Measurements from ENCODE around the gene SDK1.

The SDK1 gene

GRCh38 chr7:3459111-3459510 lies 158.1 kb downstream of the SDK1 start:
- DNase-seq (ENCODE audit: low spot score): no peak

- DNase-seq (ENCODE audit: low spot score): peak; percentile 69
These were observed 160.9 kb downstream of the SDK1 start for GRCh38 chr7:3461923-3462322.

- no peak for DNase-seq (ENCODE audit: low spot score)
These were observed 162.6 kb downstream of the SDK1 start for GRCh38 chr7:3463696-3464095.

- DNase-seq (ENCODE audit: low spot score): no peak
These were observed 164.0 kb downstream of the SDK1 start for GRCh38 chr7:3464900-3465622.

GRCh38 chr7:3466261-3466660 lies 165.2 kb downstream of the SDK1 start:
- no peak for DNase-seq (ENCODE audit: low spot score)

GRCh38 chr7:3469641-3470040 lies 168.6 kb downstream of the SDK1 start:
- DNase-seq (ENCODE audit: low spot score): no peak

- no peak for DNase-seq (ENCODE audit: low spot score)
These were observed 179.1 kb downstream of the SDK1 start for GRCh38 chr7:3480197-3480596.

GRCh38 chr7:3481435-3481834 lies 180.4 kb downstream of the SDK1 start:
- no peak for DNase-seq (ENCODE audit: low spot score)

GRCh38 chr7:3482147-3482921 lies 181.3 kb downstream of the SDK1 start:
- DNase-seq (ENCODE audit: low spot score): no peak

- no peak for DNase-seq (ENCODE audit: low spot score)
These were observed 185.8 kb downstream of the SDK1 start for GRCh38 chr7:3486841-3487240.

GRCh38 chr7:3488829-3489228 lies 187.8 kb downstream of the SDK1 start:
- no peak for DNase-seq (ENCODE audit: low spot score)

- no peak for DNase-seq (ENCODE audit: low spot score)
These were observed 192.4 kb downstream of the SDK1 start for GRCh38 chr7:3493499-3493898.

GRCh38 chr7:3494947-3495346 lies 193.9 kb downstream of the SDK1 start:
- no peak for DNase-seq (ENCODE audit: low spot score)

- no peak for DNase-seq (ENCODE audit: low spot score)
These were observed 194.5 kb downstream of the SDK1 start for GRCh38 chr7:3495530-3495929.

- no peak for DNase-seq (ENCODE audit: low spot score)
These were observed 194.9 kb downstream of the SDK1 start for GRCh38 chr7:3495954-3496353.

GRCh38 chr7:3497796-3498195 lies 196.7 kb downstream of the SDK1 start:
- DNase-seq (ENCODE audit: low spot score): no peak

GRCh38 chr7:3501671-3502070 lies 200.6 kb downstream of the SDK1 start:
- DNase-seq (ENCODE audit: low spot score): no peak

- DNase-seq (ENCODE audit: low spot score): no peak
These were observed 203.3 kb downstream of the SDK1 start for GRCh38 chr7:3504384-3504783.

- no peak for DNase-seq (ENCODE audit: low spot score)
These were observed 209.3 kb downstream of the SDK1 start for GRCh38 chr7:3510101-3511020.

GRCh38 chr7:3517344-3517743 lies 216.3 kb downstream of the SDK1 start:
- DNase-seq (ENCODE audit: low spot score): no peak

GRCh38 chr7:3518546-3518945 lies 217.5 kb downstream of the SDK1 start:
- no peak for DNase-seq (ENCODE audit: low spot score)

- DNase-seq (ENCODE audit: low spot score): no peak
These were observed 219.2 kb downstream of the SDK1 start for GRCh38 chr7:3520206-3520605.
